Measurements from ENCODE around the gene SCARB1. TPM values are rescaled to one million over a fixed set of nuclear protein-coding genes. Genes with fewer than 3 reads are reported as not detected.

SCARB1 gene
- total RNA-seq, 1 donor from 2014 or later: 44.5 TPM

GRCh38 chr12:124869059-124869665 is 5.5 kb upstream of the SCARB1 start:
- H3K27me3 ChIP-seq (ENCODE audit: insufficient read depth, low read length): no peaks in the 10 kb centered on the region
- H3K36me3 ChIP-seq (ENCODE audit: insufficient read depth, low read length): no peaks in the 10 kb centered on the region
- no peak overlapping the region for H3K4me3 ChIP-seq (ENCODE audit: insufficient read depth, low read depth, low read length)
- no peak overlapping the region for H3K4me2 ChIP-seq (ENCODE audit: low read length)
- no peak overlapping the region for H3K4me3 Mint-ChIP-seq (ENCODE audit: unreplicated experiment)
- no peak overlapping the region for H2AFZ ChIP-seq (ENCODE audit: low read depth, low read length)
- H3K27me3 Mint-ChIP-seq (ENCODE audit: low read depth, unreplicated experiment): peaks cover 10% of the 10 kb centered on the region
- peaks cover 10% of the 10 kb centered on the region for H3K4me1 ChIP-seq (ENCODE audit: insufficient read depth, low read length)
- H3K9me3 ChIP-seq (ENCODE audit: insufficient read depth, low read depth, low read length): no peaks in the 10 kb centered on the region
- DNase-seq (ENCODE audit: low read depth) (no peak), FAIRE-seq (no peak)
- no peaks in the 10 kb centered on the region for H4K20me1 ChIP-seq (ENCODE audit: insufficient read depth, low read length)
- peaks cover 2% of the 10 kb centered on the region for H3K36me3 Mint-ChIP-seq (ENCODE audit: low read depth, unreplicated experiment)
- H3K9me3 Mint-ChIP-seq (ENCODE audit: unreplicated experiment): no peaks in the 10 kb centered on the region
- H3K4me1 Mint-ChIP-seq (ENCODE audit: low read depth, unreplicated experiment): peaks cover 9% of the 10 kb centered on the region
- H3K27ac ChIP-seq (ENCODE audit: low read depth, low read length): no peak overlapping the region
- TF ChIP-seq EZH2 (IDR thresholded peaks at IDR 0.05; ENCODE audit: insufficient read depth, low read length): no peak
- TF ChIP-seq CTCF (IDR thresholded peaks at IDR 0.05; ENCODE audit: insufficient read depth, low read depth, low read length): no peak
- H3K9ac ChIP-seq (ENCODE audit: low read length): no peak overlapping the region
- no peaks in the 10 kb centered on the region for H3K79me2 ChIP-seq (ENCODE audit: insufficient read depth, low read length)
- no peak overlapping the region for H3K27ac Mint-ChIP-seq (ENCODE audit: unreplicated experiment)

- Histone ChIP-seq H3K9me3 (ENCODE audit: insufficient read depth, low read depth, low read length) (no peaks in the 10 kb centered on the region), H3K36me3 (ENCODE audit: insufficient read depth, low read length) (no peaks in the 10 kb centered on the region), H3K4me1 (ENCODE audit: insufficient read depth, low read length) (peaks cover 14% of the 10 kb centered on the region), H3K9ac (ENCODE audit: low read length) (no peak overlapping the region), H3K27ac (ENCODE audit: low read depth, low read length) (no peak overlapping the region), H3K79me2 (ENCODE audit: insufficient read depth, low read length) (no peaks in the 10 kb centered on the region), H4K20me1 (ENCODE audit: insufficient read depth, low read length) (no peaks in the 10 kb centered on the region), H3K4me2 (ENCODE audit: low read length) (no peak overlapping the region), H2AFZ (ENCODE audit: low read depth, low read length) (no peak overlapping the region), H3K27me3 (ENCODE audit: insufficient read depth, low read length) (no peaks in the 10 kb centered on the region), H3K4me3 (ENCODE audit: insufficient read depth, low read depth, low read length) (no peak overlapping the region)
- H3K27me3 Mint-ChIP-seq (ENCODE audit: low read depth, unreplicated experiment): peaks cover 10% of the 10 kb centered on the region
- DNase-seq (ENCODE audit: low read depth) (no peak), FAIRE-seq (no peak)
- no peak overlapping the region for H3K27ac Mint-ChIP-seq (ENCODE audit: unreplicated experiment)
- H3K4me3 Mint-ChIP-seq (ENCODE audit: unreplicated experiment): no peak overlapping the region
- H3K4me1 Mint-ChIP-seq (ENCODE audit: low read depth, unreplicated experiment): peaks cover 10% of the 10 kb centered on the region
- TF ChIP-seq CTCF (IDR thresholded peaks at IDR 0.05; ENCODE audit: insufficient read depth, low read depth, low read length) (no peak), EZH2 (IDR thresholded peaks at IDR 0.05; ENCODE audit: insufficient read depth, low read length) (no peak)
- peaks cover 2% of the 10 kb centered on the region for H3K36me3 Mint-ChIP-seq (ENCODE audit: low read depth, unreplicated experiment)
- H3K9me3 Mint-ChIP-seq (ENCODE audit: unreplicated experiment): no peaks in the 10 kb centered on the region
Observed at GRCh38 chr12:124868252-124869058, 4.8 kb upstream of the SCARB1 start.

Data from astrocyte (in vitro differentiated cells and primary cell).